Tibial nerve (tissue), 4 donors: ENCODE data around the gene ST3GAL2. TPM values are rescaled to one million over a fixed set of nuclear protein-coding genes. Genes with fewer than 3 reads are reported as not detected.
A peak's percentile ranks its signal among the peaks of the same experiment; 100 is the strongest.

Experiments
- DNase-seq, 2 donors: peaks; one replicate each; pipeline ENCODE4 v3.0.0-alpha.2; 2019; ENCODE audit warnings: low spot score in 2 of 2
- H3K27ac ChIP-seq, 4 donors: fragments of 200-600 bp; sonication (generic) in 3 of 4; one replicate each; pipeline ENCODE4 v1.5.1; 2017 to 2019; ENCODE audit warnings: mild to moderate bottlenecking in 1 of 4
- H3K27me3 ChIP-seq, 2 donors: fragments of 200-600 bp; sonication (generic) in 1 of 2; one replicate each; pipeline versions ENCODE4 v1.5.1 to v1.6.0; 2017 to 2019
- H3K36me3 ChIP-seq, 3 donors: fragments of 200-600 bp; sonication (generic); one replicate each; pipeline ENCODE4 v1.5.1; 2018 to 2019
- H3K4me1 ChIP-seq, 4 donors: fragments of 200-600 bp; sonication (generic) in 3 of 4; one replicate each; pipeline ENCODE4 v1.5.1; 2017 to 2019
- H3K4me3 ChIP-seq, 4 donors: fragments of 200-600 bp; sonication (generic) in 3 of 4; one replicate each; pipeline ENCODE4 v1.5.1; 2017 to 2019; ENCODE audit warnings: mild to moderate bottlenecking in 1 of 4, moderate library complexity in 1 of 4
- H3K9me3 ChIP-seq, 4 donors: fragments of 200-600 bp; sonication (generic) in 3 of 4; one replicate each; pipeline ENCODE4 v1.5.1; 2017 to 2019
- EP300 ChIP-seq, 2 donors: sonication (generic); formaldehyde crosslinking; IDR thresholded peaks; one replicate each; pipeline ENCODE4 v1.6.1; 2017; ENCODE audit warnings: antibody characterized with exemption in 2 of 2, mild to moderate bottlenecking in 1 of 2
- POLR2A ChIP-seq, 2 donors: fragments of 450-650 bp; IDR thresholded peaks; one replicate each; pipeline ENCODE4 v1.6.1; 2017; ENCODE audit warnings: antibody characterized with exemption in 2 of 2, mild to moderate bottlenecking in 2 of 2, moderate library complexity in 2 of 2
- WGBS, 2 donors: methylation state at CpG; one replicate each; pipeline ENCODE4 v1.1.5; 2018; 5-methylcytosine and 5-hydroxymethylcytosine counted together
- total RNA-seq, 4 donors: library from RNA; depleted of rRNA; stranded (reverse); fragments of >200 nt; gene quantifications; one replicate each; pipeline ENCODE4 v1.1.0, GENCODE V29; 2016
- TF ChIP-seq, protein P1 (sequence below), 5 experiments: fragments of 200-600 bp in 3 of 5; fragments of 450-650 bp in 2 of 5; sonication (generic) in 3 of 5; IDR thresholded peaks; one replicate each; pipeline ENCODE4 v1.5.1; 2016 to 2019; ENCODE audit warnings: antibody characterized with exemption in 5 of 5, mild to moderate bottlenecking in 3 of 5, moderate library complexity in 2 of 5

The ST3GAL2 gene, protein sequence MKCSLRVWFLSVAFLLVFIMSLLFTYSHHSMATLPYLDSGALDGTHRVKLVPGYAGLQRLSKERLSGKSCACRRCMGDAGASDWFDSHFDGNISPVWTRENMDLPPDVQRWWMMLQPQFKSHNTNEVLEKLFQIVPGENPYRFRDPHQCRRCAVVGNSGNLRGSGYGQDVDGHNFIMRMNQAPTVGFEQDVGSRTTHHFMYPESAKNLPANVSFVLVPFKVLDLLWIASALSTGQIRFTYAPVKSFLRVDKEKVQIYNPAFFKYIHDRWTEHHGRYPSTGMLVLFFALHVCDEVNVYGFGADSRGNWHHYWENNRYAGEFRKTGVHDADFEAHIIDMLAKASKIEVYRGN
- total RNA-seq, result 10 to 100 TPM; 18.6 to 32.4 (median 23.6) TPM

GRCh38 chr16:70438969-70439862, at the start of gene ST3GAL2:
Gene ST3GAL2 (minus strand): TSS chr16:70439100. CDS start chr16:70398530, 40,570 bp downstream.
- TF ChIP-seq EP300 (IDR thresholded peaks at IDR 0.05) (peak; percentile 56 to 74), POLR2A (IDR thresholded peaks at IDR 0.05) (peak in 1 of 2 donors; percentile 32)
- TF ChIP-seq, protein P1, sequence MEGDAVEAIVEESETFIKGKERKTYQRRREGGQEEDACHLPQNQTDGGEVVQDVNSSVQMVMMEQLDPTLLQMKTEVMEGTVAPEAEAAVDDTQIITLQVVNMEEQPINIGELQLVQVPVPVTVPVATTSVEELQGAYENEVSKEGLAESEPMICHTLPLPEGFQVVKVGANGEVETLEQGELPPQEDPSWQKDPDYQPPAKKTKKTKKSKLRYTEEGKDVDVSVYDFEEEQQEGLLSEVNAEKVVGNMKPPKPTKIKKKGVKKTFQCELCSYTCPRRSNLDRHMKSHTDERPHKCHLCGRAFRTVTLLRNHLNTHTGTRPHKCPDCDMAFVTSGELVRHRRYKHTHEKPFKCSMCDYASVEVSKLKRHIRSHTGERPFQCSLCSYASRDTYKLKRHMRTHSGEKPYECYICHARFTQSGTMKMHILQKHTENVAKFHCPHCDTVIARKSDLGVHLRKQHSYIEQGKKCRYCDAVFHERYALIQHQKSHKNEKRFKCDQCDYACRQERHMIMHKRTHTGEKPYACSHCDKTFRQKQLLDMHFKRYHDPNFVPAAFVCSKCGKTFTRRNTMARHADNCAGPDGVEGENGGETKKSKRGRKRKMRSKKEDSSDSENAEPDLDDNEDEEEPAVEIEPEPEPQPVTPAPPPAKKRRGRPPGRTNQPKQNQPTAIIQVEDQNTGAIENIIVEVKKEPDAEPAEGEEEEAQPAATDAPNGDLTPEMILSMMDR (IDR thresholded peaks at IDR 0.05), result peak in 2 of 5 experiments; percentile 29 to 56
- 1% methylated on average over 26 to 70 of the region's 86 CpGs for WGBS, 2 donors

GRCh38 chr16:70484867-70485266, 46.0 kb upstream of the ST3GAL2 start:
- WGBS, 2 donors, result 80 to 84% methylated on average over 2 of the region's 2 CpGs
- H3K4me3 ChIP-seq, result no peak overlapping the region
- H3K27me3 ChIP-seq, result no peaks in the 10 kb centered on the region
- no peak for DNase-seq
- H3K9me3 ChIP-seq, result no peaks in the 10 kb centered on the region
- H3K4me1 ChIP-seq, result no peaks in the 10 kb centered on the region
- no peak overlapping the region for H3K27ac ChIP-seq
- TF ChIP-seq POLR2A (IDR thresholded peaks at IDR 0.05) (no peak), EP300 (IDR thresholded peaks at IDR 0.05) (no peak)
- TF ChIP-seq, protein P1 (IDR thresholded peaks at IDR 0.05), result no peak
- peaks cover 0 to 95% (median 0%) of the 10 kb centered on the region in 3 donors for H3K36me3 ChIP-seq

More at GRCh38 chr16:70438969-70439862, at the start of gene ST3GAL2:
- Histone ChIP-seq H3K4me3 (peak within 1 kb of the TSS; percentile 62 to 97 (median 79)), H3K4me1 (peaks cover 0 to 44% (median 19%) of the 10 kb centered on the region in 4 donors), H3K9me3 (no peaks in the 10 kb centered on the region), H3K27ac (peak within 1 kb of the TSS; percentile 1 to 91 (median 78)), H3K27me3 (no peaks in the 10 kb centered on the region), H3K36me3 (no peaks in the 10 kb centered on the region)
- peak; percentile 91 to 94 for DNase-seq

DNA sequence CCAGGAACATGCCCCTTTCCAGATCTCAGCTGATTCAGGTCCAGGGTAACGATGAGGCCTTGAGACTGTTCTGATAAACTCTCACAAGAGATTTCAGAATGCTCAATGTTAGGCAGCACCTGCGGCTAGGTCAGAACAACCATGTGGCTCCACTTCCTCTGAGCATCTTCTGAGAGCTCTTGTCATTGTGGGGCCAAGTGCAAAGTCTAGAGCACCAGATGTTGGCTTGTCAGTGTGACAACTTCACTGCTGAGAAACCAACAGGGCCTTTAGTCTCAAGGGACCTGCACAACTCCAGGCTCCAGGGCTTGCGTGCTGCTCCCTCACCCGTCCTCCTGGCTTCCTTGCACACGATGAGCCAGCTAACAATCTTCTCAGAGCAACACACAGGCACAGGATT, 44.5 kb upstream of the ST3GAL2 start:
- H3K4me3 ChIP-seq, result no peak overlapping the region
- no peak overlapping the region for H3K27ac ChIP-seq
- DNase-seq, result no peak
- WGBS, 2 donors, result 95 to 97% methylated on average over 5 of the region's 5 CpGs
- peaks cover 0 to 95% (median 0%) of the 10 kb centered on the region in 3 donors for H3K36me3 ChIP-seq
- TF ChIP-seq POLR2A (IDR thresholded peaks at IDR 0.05), result no peak
- H3K4me1 ChIP-seq, result peaks cover 0 to 3% (median 0%) of the 10 kb centered on the region in 4 donors
- H3K27me3 ChIP-seq, result no peaks in the 10 kb centered on the region
- no peaks in the 10 kb centered on the region for H3K9me3 ChIP-seq

GRCh38 chr16:70482624-70483023, 43.7 kb upstream of the ST3GAL2 start:
- no peak for DNase-seq
- WGBS, 2 donors, result 74 to 81% methylated on average over 5 of the region's 5 CpGs
- no peaks in the 10 kb centered on the region for H3K9me3 ChIP-seq
- H3K4me1 ChIP-seq, result peaks cover 0 to 3% (median 0%) of the 10 kb centered on the region in 4 donors
- TF ChIP-seq, protein P1 (IDR thresholded peaks at IDR 0.05), result no peak
- no peak for TF ChIP-seq EP300 (IDR thresholded peaks at IDR 0.05)
- TF ChIP-seq POLR2A (IDR thresholded peaks at IDR 0.05), result no peak
- peaks cover 0 to 95% (median 0%) of the 10 kb centered on the region in 3 donors for H3K36me3 ChIP-seq
- H3K4me3 ChIP-seq, result no peak overlapping the region
- H3K27me3 ChIP-seq, result no peaks in the 10 kb centered on the region
- H3K27ac ChIP-seq, result no peak overlapping the region

- H3K4me1 ChIP-seq, result peaks cover 0 to 3% (median 0%) of the 10 kb centered on the region in 4 donors
- H3K27ac ChIP-seq, result no peak overlapping the region
- TF ChIP-seq, protein P1 (IDR thresholded peaks at IDR 0.05), result no peak
- TF ChIP-seq POLR2A (IDR thresholded peaks at IDR 0.05) (no peak), EP300 (IDR thresholded peaks at IDR 0.05) (no peak)
Measured at GRCh38 chr16:70481929-70482536, 43.1 kb upstream of the ST3GAL2 start.

More at GRCh38 chr16:70481929-70482536, 43.1 kb upstream of the ST3GAL2 start:
- Histone ChIP-seq H3K9me3 (no peaks in the 10 kb centered on the region), H3K27me3 (no peaks in the 10 kb centered on the region), H3K36me3 (peaks cover 0 to 95% (median 0%) of the 10 kb centered on the region in 3 donors), H3K4me3 (no peak overlapping the region)
- WGBS, 2 donors, result 80 to 81% methylated on average over 7 of the region's 7 CpGs
- no peak for DNase-seq
